ENCODE data around the gene ZBTB16.

Gene ZBTB16

GRCh38 chr11:114059278-114059983 lies at the start of gene ZBTB16:
TSS of gene ZBTB16 (plus strand) at chr11:114059711. CDS start at chr11:114063301, 3,590 bp downstream.
- DNase-seq = peak; percentile 80

- DNase-seq = no peak
These were observed 48.6 kb upstream of the ZBTB16 start for GRCh38 chr11:114010931-114011330.

DNA sequence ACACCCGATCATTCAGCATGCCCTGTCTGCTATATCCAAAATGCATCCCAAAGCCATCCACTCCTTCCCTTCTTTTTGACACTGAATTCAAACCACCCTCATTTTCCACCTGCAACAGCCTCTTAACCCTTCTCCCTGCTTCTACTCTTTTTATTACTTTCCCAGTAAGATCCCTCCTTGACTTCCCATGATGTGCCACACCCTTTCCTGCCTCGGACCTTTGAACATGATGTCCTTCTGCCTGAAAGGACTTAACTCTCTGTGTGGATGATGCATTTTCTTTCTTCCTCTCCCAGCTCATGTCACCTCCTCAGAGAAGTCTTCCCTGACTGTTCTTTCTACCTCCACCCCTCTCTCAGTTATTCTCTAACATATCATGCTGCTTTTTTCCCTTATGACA lies 48.1 kb upstream of the ZBTB16 start:
- DNase-seq = no peak

GRCh38 chr11:114015117-114015516 lies 44.4 kb upstream of the ZBTB16 start:
- no peak for DNase-seq

DNA sequence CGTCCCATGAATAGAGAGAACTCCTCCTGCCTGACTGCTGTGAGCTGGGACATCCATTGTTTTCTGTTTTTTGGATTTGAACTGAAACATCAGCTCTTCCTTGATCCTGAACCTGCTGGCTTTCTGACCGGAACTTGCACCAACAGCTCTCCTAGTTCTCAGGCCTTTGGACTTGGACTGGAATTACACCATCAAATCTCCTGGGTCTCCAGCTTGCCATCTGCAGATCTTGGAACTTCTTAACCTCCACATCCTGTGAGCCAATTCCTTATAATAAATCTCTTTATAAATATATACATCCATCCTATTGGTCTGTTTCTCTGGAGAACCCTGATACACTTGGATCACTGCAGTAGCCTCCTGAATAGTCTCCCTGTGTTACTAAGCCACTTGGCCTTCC lies 42.5 kb upstream of the ZBTB16 start:
- DNase-seq = no peak

DNA sequence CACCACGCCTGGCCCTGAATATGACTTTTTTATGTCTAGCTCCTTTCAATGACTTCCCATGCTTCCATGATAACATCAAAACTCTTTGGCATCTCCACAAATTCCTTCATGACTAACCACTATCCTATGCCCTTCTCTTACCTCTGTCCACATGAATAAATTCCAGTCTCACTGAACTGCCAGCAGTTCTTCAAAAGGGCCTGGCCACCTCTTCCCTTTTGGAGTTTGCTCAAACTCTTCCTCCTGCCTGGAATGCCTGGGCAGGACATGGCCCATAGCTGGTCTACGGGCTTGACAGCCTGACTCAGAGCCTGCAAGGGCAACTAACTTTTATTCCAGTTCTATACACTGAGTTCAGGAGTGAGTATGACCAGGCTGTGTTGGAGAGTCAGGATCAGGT lies 41.8 kb upstream of the ZBTB16 start:
- no peak for DNase-seq

GRCh38 chr11:114019046-114019445 lies 40.5 kb upstream of the ZBTB16 start:
- peak; percentile 76 for DNase-seq

DNA sequence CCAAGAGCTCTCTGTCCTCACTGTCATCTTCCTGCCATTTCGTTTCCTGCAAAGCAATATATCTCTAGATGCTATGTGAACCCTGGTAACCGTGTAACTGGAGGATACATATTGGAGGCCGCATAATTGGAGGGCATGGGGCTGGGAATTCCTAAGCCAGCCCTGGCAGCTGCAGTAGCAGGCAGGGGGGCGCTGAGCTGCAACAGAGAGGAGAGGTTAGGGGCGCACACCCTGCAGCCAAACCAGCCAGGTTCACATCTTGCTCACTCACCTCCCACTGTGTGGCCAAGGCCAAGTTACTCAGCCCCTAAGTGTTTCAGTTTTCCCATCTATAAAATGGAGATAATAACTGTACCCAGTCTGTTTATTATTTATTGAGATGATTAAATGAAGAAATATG lies 39.9 kb upstream of the ZBTB16 start:
- no peak for DNase-seq

GRCh38 chr11:114025329-114025907 lies 34.1 kb upstream of the ZBTB16 start:
- DNase-seq = no peak

DNA sequence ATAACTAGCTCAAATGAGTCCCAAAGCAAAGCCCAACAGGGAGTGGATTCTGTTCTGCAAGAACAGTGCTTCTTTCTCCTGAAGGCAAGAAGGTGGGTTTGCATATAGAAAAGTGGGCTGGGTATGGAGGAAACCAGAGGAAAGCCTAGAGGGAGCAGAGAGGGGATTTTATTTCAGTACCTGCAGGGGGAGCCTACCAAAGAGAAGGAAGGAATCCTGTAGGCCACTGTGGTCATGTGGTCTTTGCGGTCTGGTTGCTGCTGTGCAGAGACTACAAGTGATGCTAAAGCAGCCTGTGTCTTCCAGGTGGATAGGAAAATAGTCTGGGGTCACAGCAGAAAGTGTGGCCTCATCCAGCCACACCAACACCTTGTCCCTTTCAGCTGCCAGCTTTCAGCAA lies 33.2 kb upstream of the ZBTB16 start:
- DNase-seq = no peak

DNA sequence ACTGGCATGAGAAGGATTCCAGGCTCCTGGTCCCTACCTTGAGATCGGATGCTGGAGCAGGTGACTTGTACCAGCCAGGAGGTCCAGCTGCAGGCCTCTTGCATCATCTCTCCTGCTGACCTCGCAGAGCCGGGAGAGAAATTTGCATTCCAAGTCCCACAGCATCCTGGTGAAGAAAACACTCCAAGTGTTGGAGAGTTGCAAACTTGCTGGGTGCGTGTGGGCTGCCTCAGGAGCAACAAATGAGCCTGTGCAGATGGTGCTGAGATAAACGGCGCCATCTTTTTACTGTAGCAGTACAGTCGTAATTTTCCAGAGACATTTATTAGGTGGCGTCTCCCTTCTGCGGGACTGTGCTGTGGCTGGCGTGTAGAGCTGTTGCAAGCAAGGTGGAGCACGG lies 32.1 kb upstream of the ZBTB16 start:
- no peak for DNase-seq

GRCh38 chr11:114027926-114028325 lies 31.6 kb upstream of the ZBTB16 start:
- DNase-seq = no peak

- no peak for DNase-seq
These were observed 28.1 kb upstream of the ZBTB16 start for GRCh38 chr11:114031246-114031966.

DNA sequence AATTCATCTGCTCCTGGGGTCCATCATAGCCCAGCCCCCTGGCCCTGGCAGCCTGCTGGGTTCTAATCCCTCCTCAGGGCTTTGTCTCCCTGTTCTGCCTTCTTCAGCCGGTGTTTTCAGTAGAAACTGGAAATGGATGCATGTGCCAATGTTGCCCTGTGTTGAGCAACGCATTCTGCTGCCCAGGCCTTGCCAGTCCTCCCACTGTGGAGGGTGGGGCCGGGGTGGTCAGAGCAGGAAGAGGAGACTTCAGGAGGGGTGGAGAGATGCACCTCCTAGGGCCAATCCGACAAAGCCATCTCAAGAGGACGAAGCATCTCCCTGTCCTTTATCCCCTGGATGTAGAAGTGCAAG lies 27.6 kb upstream of the ZBTB16 start:
- DNase-seq = no peak

GRCh38 chr11:114033066-114033465 lies 26.4 kb upstream of the ZBTB16 start:
- DNase-seq = no peak

- no peak for DNase-seq
These were observed 25.9 kb upstream of the ZBTB16 start for GRCh38 chr11:114033572-114033971.

- no peak for DNase-seq
These were observed 24.6 kb upstream of the ZBTB16 start for GRCh38 chr11:114034956-114035355.

DNA sequence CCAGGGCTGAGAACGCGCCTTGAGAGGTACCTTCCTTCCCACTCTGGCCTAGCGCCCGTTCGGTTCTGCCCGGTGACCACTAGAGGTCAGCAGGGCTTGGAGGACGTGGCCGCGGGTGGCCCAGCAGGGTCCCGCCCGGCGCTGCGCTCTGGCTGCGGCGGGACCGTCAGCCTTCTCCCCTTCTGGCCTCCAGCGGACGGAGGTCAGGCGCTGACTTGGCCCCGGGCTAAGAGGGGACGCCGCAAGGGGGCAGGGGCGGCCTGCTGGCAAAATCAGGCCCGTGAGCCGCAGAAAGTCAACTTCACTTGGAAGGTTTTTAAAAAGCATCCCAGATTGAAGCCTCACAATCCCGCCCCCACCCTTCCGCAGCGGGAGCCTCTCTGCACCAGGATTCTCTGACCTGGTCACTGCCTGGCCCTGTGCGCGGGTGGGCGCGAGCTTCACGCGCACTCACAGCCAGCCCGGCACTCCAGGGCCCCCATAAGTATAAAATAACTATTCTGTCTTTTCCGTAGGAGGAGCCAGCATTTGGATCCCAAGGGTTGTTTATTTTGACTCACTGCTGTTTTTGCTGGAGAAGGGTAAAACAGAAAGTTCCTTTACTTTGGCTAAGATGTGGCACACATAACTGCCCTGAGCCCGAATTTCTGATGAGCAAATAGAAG lies 23.2 kb upstream of the ZBTB16 start:
- peak; percentile 65 for DNase-seq

- no peak for DNase-seq
These were observed 22.6 kb upstream of the ZBTB16 start for GRCh38 chr11:114036958-114037357.

- DNase-seq = no peak
These were observed 20.0 kb upstream of the ZBTB16 start for GRCh38 chr11:114039551-114039950.

GRCh38 chr11:114040706-114041211 lies 18.8 kb upstream of the ZBTB16 start:
- DNase-seq = no peak

GRCh38 chr11:114042234-114042633 lies 17.3 kb upstream of the ZBTB16 start:
- DNase-seq = no peak

- DNase-seq = no peak
These were observed 15.3 kb upstream of the ZBTB16 start for GRCh38 chr11:114044042-114044871.
